ENCODE results near the gene RAX2.

DNA sequence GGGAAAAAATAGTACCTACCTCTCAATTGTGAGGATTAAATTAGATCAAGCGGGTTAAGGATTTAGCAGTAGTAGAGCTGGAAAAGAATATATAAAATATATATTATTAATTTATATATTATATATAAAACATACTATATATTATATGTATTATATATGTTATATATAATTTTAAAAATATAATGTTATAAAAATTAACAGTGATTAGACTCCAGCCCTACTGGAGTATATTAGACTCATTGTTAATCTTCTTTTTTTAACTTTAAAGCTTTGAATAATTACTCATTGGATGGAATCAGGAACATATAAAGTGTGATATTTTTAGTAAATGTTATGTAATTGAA lies 9.9 kb downstream of the RAX2 start:
- no peak for TF ChIP-seq TAF1 (IDR thresholded peaks at IDR 0.05; ENCODE audit: borderline replicate concordance, low read depth, low read length)
- TF ChIP-seq POLR2AphosphoS5 (IDR thresholded peaks at IDR 0.05; ENCODE audit: low read depth, low read length), result no peak
